SK-MEL-5 (cell line): ENCODE measurements around the gene EPHA3. TPM values are rescaled to one million over a fixed set of nuclear protein-coding genes. Genes with fewer than 3 reads are reported as not detected.

Experiments
- DNase-seq: peaks from one replicate; pipeline ENCODE4 v3.0.0-alpha.2; 2016; ENCODE audit warnings: low read depth, low spot score
- in situ Hi-C: cut with HindIII; loops from 2 replicates; pipeline ENCODE4 v1.10.0; 2016; ENCODE audit warnings: low sequenced_read_pairs, high pct_unique_total_duplicates, low pct_unique_long_range_greater_than_20kb
- total RNA-seq: library from RNA; depleted of rRNA; stranded (reverse); fragments of >200 nt; shearing (Covaris generic); gene quantifications from 2 replicates; pipeline ENCODE4 v1.2.3, GENCODE V29; 2014

EPHA3 gene
- total RNA-seq, 1 experiment from 2014 or later = 40.8 TPM

DNA sequence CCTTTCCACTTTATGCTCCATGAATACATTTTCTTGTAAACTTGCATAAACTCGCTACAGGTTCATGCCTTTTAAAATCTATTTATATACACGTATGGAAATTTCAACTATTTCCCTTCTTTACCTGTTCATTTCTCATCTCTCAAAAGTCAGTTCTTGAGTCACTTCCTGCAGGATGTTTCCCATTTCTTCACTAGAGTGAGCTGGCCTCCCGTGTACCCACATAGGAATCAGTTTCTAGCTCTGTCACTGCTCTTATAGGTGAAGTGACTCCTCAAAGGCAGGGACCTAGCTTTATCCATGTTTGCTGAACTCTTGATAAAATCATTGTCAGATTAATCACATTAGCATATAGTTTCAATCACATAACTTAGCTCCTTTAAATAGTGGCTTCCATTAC is 259.7 kb downstream of the EPHA3 start:
- DNase-seq = no peak
- in situ Hi-C loops = no loop called here

- no peak for DNase-seq
- in situ Hi-C loops = no loop called here
Measured at GRCh38 chr3:89368846-89369245, 261.4 kb downstream of the EPHA3 start.

- in situ Hi-C loops = no loop called here
Measured at GRCh38 chr3:89372456-89372855, 265.0 kb downstream of the EPHA3 start.

GRCh38 chr3:89373434-89373833 is 266.0 kb downstream of the EPHA3 start:
- DNase-seq = no peak
- in situ Hi-C loops = no loop called here

More at GRCh38 chr3:89372456-89372855, 265.0 kb downstream of the EPHA3 start:
- peak; percentile 3 for DNase-seq

DNA sequence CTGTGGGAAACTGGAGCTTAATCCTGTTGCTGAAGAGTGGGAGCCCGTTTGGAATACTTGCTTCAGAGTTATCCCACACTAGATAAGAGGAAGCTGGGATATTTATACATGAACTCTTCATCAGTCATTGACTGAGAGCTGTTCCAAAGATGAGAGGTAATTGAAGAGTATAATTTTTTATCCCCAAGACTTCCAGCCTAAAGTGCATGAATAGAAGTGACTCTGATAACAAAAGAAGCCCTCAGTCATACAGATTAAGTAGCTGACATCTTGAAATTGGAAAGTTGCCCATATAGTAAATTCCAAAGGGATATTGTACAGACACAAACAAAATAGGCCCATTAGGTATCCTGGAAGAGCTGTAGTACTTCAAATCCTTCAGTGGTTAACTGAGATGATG is 268.0 kb downstream of the EPHA3 start:
- in situ Hi-C loops = no loop called here

DNA sequence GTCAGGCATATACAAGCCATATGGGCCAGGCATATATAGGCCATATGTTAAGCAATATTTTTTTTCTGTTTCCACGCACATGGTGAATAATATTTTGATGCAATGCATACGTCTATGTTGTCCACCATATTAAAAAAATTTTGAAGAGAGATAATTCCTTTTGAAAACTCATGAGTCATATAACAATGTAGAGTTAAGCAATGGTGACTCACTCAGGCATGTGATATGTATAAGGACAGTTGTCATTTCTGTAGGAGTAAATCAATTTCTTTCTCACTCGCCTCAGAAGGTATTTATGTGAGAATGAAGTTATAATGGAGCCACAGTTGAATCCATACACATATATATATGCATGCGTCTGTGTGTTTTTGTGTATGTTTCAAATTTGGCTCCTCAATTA is 272.6 kb downstream of the EPHA3 start:
- in situ Hi-C loops = no loop called here
- DNase-seq = peak; percentile 51

More for the DNA sequence above, 268.0 kb downstream of the EPHA3 start:
- DNase-seq = peak; percentile 10

- no peak for DNase-seq
- in situ Hi-C loops = no loop called here
Measured at GRCh38 chr3:89392991-89393390, 285.6 kb downstream of the EPHA3 start.

GRCh38 chr3:89395456-89395855 is 288.0 kb downstream of the EPHA3 start:
- no peak for DNase-seq
- in situ Hi-C loops = no loop called here

DNA sequence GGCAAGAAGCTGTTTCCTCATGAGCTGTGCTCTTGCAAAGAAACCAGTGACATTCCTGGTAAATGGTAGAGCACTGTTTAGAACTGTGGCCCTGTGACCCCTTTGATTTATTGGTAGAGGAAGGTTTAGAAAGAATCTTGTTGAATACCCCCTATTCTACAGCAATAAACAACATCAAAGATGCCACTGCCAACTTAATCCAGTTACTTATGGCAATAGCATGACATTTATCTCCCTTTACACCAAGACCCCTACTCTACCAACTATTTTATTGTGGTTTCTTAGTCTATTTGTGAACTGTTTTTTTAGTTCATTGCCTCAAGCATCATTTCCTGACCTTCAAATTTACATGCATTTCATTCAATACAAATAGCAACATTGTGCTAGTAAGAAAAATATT is 288.6 kb downstream of the EPHA3 start:
- in situ Hi-C loops = no loop called here
- DNase-seq = peak; percentile 56

DNA sequence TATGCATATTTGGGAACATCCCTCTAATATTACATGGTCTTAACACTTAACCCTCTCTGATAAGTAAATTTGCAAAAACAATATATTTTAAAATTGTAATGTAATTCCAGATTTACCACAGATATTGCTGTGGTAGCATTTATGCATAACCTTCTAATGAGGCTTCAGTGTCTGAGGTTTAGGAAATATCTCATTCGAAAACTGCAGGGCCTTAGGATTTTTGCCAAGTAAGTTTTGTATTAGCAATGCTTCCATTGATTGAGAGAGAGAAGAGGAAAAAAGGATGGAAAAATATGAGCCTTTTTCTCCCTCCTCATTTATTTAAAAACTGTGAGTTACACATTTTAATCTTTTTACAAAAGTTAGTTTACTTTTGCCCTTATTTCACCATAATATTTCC is 294.6 kb downstream of the EPHA3 start:
- DNase-seq = no peak
- in situ Hi-C loops = no loop called here

DNA sequence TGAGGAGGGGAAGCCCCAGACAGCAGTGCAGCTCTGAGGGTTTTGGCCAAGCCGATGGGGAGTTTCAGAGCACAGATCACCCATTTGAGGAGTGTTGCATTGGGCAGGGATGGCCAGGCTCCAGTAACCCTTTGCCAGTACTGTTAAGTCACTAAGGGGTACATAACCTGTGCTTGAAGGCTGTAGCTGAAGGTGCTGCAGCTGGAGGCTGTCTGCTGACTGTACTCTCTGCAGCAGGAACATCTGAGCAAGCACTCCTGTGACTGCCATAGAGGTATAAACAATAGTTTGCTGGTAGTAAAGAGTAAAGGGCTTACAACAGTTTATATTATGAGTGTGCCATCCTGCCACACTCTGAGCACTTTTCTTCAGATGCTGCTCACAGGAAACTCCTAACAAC is 297.8 kb downstream of the EPHA3 start:
- no peak for DNase-seq
- in situ Hi-C loops = no loop called here

DNA sequence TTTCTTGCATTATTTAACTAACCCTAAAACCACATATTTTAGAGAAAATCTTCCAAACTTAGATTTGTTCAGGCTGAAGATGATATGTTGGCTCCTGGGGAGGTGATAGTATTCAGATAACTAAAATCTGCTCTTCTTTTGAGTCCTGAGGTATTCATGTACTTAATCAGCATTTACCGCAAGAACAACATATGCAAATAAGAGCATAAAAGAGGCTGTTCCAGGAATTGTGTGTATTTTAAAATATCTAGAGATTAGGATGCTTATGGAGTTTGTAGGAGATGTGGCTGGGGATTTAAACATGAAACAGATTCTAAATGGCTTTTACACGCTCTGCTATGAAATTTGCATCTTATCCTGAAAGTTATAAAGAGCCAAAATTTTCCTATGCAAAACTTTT is 298.2 kb downstream of the EPHA3 start:
- DNase-seq = no peak
- in situ Hi-C loops = no loop called here

GRCh38 chr3:89411201-89411600 is 303.8 kb downstream of the EPHA3 start:
- in situ Hi-C loops = no loop called here
- DNase-seq = no peak

DNA sequence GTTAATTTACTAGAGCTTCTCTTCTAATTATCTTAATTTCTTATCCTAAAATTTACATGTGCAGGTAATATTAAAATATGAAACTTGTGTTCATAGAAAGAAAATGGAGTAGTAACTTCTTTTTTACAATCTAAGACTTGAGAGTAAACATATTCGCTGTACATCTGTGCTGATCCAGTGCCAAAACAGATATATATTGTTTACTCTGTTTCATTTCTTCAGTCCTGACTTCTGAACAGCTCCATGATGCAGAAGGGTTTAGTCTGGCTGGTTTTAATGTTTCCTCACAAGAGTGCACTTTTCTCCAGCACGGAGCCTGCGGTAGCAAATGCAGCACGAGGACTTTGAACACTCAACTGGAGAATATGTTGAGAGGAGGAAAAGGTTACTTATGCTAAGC is 306.8 kb downstream of the EPHA3 start:
- in situ Hi-C loops = no loop called here

GRCh38 chr3:89419647-89420241 is 312.3 kb downstream of the EPHA3 start:
- no peak for DNase-seq
- in situ Hi-C loops = no loop called here

More for the DNA sequence above, 306.8 kb downstream of the EPHA3 start:
- no peak for DNase-seq

DNA sequence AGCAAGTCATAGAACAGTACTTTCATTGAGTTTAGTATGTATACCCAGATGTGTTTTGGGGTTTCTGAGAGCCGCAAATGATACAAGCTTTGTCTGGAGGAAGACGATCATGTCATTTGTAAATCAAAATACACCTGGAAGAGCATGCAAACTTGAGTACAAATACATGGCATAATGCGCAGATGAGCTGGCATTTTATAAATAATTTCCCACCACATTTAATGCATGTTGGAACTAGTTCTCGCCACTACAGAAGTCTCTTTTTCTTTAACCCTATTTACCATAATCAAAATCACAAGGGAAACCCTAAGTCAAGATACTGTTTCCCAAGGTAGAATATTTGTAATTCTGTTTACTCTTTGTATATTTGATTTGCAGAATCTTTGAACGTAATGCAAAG is 318.6 kb downstream of the EPHA3 start:
- in situ Hi-C loops = no loop called here
- no peak for DNase-seq

GRCh38 chr3:89434621-89435380 is 327.4 kb downstream of the EPHA3 start:
- peak; percentile 60 for DNase-seq
- in situ Hi-C loops = no loop called here

DNA sequence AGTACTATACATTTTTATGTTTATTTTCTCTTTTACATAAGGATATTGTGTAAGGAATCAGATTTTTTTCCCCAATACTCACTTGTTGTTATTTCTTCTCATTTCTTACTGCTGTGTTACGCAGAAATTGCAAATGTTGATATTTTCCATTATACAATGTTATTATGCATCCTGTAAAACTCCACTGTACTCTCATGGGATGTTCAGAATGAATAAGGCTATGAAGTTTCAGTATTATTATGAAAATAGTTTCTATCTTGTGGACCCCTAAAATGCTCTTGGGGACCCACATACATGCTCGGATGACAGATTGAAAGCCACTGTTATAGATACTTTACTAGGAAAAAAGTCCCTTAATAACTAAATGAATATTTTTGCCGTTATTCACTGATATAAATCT is 329.4 kb downstream of the EPHA3 start:
- in situ Hi-C loops = no loop called here
- no peak for DNase-seq

GRCh38 chr3:89440386-89440785 is 333.0 kb downstream of the EPHA3 start:
- no peak for DNase-seq
- in situ Hi-C loops = no loop called here
